Stimulated activated CD8-positive, alpha-beta memory T cell treated with anti-CD3 and anti-CD28 coated beads, Interleukin-15, amount 100 ng/mL, for 48 hours (primary cell): ENCODE data around the gene OSBP2.

Experiments used
- DNase-seq, 2 donors: peaks; one replicate each; pipeline ENCODE4 v3.0.0-alpha.2; 2020; ENCODE audit warnings: low read depth in 2 of 2

OSBP2 gene

DNA sequence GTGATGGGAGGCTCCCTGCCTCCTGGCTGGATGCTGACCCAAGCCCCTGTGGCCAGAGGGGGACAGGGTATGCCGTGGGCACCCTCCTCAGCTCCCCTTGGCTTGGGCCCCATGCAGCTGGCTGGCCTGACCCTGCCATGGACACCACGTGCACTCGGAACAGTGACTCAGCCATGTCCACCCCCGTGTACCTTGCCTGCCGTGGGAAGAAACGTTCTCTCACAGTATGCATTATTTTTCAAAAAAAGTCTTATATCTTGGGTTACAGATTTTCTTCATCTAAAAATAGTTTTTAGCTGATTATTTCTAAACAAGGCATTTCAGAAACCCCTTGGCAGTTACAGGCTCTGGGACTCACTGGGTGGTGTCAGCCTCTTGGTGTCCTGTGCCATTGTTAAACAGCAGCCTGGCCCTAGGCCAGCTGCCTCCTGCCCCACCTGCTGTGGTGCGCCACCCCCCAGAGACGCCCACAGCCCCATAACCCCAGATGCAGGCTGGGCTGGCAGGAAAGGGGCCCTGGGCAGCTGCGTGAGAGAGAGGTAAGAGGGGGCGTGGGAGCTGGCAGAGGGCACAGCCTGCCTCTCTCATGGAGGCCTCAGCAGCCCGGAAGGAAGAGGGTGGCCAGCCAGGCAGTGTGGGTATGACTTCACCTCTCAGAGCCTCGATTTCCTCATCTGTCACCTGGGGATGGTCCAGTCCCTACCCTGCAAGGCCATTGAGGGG, 174.2 kb downstream of the OSBP2 start:
- DNase-seq, result no peak

DNA sequence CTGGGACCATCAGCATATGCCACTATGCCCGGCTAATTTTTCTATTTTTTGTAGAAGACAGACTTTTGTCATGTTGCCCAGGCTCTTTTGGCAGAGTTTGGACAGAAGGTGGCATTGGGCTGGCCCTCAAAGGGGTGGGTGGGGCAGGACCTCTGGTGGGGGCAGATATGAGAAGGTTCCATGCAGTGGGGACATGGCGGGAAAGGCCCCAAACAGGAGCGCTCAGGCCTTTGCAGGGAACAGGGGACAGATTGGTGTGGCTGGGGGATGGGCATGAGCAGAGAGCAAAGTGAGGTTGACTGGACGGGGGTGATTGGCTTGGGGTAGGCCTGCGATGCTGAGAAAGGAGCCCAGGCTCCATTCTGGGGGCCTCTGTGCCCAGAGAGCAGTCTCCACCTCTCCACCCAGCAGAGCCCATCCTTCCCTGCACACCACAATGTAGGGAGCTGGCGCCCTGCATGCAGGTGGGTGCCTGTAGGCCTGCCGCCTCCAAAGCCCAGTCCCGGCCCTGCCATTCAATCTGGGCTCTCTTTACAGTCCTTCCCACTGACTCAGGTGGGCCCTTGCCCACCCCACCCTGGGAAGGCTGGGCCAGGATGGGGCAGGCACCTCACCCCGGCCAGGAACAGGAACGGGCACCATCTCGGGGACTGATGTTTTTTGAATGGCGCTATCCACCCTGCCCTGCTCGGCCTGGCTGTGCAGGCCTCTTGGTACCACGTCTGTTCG, 175.2 kb downstream of the OSBP2 start:
- DNase-seq, result no peak

DNA sequence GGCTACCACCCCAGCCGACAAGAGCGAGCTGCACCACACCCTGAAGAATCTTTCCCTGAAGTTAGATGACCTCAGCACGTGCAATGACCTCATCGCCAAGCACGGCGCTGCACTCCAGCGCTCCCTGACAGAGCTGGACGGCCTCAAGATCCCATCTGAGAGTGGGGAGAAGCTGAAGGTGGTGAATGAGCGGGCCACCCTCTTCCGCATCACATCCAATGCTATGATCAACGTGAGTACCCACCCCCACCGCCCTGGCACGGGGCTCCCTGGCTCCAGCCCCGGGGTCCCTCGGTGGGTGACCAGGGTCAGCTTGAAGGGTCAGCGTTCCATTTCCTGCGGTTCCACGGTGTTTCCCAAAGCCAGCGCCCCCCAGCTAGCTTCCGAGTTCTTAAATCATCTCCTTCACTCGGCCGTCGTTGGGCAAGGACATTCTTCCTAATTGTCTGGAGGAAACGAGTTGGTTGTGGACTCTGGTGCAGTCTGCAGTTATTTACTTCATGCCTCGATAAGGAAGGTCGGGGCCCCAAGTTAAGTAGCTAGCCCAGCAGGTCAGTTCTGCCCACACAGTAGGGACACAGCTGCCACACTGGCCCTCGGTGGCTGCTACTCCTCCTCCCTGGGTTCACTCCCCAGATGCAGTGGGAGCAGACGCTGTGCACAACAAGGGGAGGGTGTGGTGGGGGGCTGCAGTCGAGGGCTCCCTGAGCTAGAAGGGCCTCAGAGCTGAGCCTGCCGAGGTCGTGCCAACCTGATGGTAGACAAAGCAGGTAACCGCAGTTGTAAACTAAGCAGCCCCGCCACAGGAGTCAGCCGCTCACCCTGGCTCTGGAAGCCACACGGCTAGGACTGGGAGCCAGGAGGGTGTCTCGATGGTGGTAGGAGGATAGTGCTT, 176.0 kb downstream of the OSBP2 start:
- no peak for DNase-seq

DNA sequence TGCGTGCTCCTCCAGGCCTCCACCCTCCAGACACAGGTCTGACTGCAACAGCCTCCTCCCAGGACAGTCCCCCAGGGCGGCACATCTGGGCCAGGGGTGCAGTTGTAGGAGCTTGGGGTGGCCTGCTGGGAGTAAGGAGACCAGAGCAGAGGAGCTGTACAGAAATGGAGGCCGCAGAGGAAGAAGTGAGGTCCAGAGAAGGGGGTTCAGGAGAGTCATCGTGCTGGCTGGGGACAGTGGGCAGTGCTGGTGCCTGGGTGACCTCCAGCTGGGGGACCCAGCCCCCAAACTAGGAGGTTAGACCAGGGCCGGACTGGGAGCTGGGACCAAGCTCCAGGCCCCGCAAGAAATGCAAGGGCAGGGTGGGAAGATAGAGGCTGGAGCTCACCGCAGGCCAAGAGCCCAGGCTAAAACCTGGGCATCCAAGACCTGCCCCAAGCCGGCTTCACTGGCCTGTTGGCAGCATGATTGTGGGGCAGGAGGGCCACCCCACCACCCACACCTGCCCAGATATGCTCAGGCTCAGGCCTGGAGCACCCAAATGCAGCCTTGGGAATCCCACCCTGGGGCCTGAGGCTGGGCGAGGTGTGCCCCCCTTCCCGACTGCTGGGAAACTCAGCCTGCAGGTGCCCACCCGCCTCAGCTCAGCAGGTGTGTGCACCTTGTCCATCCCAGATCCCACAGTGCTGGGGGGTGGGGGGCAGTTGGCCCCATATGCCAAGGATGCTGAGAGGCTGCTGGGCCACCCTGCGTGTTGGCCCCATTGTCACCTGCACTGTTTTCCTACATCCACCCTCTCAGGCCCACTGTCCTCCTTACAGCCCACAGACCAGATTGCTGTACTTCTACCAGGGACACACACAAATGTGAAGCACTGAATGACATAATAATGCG, 177.0 kb downstream of the OSBP2 start:
- DNase-seq, result no peak

DNA sequence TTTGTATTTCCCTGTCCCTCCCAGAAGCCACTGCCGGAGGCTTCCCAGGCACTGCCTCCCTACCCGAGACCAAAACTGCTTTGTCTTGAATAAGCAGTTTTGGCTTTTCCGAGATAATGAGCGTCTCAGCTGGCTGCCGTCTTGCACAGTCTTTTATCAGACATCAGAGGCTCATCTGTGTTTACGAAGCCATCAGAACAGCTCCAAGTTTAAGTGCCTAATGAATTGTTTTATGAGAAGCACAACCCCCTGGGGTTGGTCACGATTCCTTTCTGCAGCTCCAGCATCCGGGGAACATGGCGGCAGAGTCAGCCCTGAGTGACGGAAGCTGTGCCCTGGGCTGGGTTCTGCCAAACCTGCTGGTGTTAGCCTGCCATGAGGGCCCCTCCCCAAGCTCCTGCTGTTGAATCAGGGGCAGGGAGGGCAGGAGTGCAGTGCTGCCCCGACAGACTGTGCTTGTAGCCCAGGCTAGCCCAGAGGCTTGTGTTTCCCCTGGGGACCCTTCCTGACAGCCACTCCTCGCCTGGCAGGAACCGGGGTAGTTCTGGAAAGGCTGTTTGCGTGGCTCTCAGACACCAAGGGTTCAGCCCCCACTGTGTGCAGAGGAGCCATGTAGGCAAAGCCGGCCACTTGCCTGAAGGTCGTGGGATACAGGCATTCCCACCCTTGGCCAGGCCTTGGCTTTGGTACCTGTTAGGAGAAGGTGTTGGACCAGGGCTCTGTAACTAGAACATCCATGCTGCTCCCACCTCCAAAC, 177.8 kb downstream of the OSBP2 start:
- no peak for DNase-seq

DNA sequence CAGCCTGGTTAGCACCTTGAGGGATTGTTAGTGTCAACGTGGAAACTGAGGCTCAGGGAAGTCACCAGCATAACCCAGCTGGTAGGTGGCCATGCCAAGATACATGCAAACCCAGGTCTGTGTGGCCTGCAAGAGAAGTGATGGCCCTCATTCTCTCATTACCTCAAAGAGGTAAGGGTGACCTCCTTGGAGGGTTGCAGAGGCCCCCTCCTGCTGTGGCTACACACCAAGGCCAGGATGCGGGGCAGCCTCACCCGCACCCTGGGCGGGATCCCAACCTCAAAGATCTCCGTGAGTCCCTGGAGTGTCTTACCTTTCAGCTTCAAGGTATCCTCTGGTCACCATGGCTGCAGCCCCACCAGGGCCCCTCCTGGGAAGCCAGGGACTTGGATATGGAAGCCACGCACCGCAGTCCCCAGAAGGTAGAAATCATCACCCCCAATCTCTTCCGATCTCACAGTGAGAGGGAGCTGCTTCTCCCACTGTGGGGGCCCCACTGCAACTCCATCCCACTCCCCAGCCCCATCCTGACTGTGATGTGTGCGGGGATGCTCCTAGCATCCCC, 178.5 kb downstream of the OSBP2 start:
- DNase-seq, result no peak

DNA sequence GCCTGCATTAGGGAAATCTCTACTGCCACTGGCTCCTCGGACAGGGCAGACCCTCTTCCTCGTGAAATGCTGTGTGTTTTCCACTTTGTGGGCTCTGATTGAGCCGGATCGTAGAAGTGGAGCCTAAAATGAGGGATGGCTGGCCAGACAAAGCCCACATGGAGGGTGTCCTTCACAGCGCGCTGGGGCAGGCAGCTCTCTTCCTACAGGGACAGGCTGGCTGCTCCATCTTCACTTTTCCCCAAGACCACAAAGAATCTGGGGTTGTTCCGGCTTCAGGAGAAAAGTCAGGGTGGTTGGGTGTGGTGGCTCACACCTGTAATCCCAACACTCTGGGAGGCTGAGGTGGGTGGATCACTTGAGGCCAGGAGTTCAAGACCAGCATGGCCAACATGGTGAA, 179.0 kb downstream of the OSBP2 start:
- no peak for DNase-seq

DNA sequence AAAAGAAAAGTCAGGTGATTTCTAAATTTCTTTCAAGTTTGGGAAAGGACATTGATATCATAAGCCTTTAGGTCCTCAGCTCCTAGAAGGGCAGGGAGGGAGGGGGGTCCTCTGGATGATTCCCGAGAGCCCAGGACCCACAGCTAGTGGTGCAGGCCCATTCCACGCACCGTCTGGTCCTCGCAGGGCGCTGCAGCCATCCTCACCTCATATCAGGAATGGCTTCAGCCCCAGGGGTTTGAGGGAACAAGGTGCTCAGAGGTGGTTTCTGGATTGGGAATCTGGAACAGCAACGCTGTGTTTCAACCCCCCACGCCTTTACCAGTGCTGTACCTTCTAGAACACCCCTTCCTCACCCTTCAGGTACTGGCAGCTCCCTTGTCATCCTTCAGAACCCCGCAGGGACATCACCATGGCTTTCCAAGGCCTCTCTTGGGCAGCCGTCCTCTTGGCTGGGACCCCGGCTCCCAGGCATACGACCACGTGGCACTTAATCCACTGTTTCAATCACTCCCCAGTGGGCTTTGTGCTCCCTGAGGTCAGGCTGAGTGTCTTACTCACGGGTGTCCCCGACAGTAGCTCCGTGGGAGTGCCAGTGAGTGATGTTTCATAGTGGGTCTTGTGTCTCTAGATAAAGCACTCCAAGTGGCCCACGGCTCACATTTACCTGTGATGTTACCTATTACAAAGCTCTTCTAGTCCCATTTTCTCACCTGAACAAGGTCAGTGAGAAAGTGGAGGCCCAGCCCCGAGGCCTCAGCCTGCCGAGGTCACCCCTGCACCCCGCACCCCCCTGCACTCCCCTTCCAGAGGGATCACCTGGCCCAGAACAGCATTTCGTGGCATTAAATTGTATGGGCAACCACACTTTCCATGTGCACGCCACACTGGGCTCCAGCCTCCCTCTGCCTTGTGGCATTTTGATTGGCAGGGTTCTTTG, 180.0 kb downstream of the OSBP2 start:
- DNase-seq, result no peak

DNA sequence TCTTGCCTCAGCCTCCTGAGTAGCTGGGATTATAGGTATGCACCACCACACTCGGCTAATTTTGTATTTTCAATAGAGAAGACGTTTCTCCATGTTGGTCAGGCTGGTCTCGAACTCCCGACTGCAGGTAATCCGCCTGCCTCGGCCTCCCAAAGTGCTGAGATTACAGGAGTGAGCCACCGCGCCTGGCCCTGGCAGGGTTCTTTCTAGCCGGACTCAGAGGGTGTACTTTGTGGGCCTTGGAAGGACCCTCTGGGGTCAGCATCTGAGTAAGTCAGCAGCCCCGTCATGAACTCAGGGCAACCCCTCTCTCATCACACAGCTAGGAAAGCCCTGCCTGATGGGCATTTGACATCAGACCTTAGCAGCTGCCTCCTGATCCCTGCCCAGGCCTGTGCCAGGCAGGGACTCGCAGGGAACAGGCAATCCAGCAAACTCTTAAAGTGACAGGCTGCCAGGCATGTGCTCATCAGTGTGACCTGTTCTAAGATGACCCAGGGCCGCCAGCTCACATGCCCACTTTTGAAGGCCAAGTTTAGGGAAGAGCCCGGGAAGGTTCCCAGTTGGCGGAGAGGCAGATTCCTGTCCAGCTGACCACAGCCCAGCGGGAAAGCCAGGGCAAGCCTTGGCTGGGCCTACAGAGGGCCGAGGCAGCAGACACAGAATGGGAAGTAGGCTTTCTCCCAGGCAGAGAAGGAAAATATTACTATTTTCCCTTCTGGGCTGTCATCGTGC, 181.0 kb downstream of the OSBP2 start:
- DNase-seq, result no peak

DNA sequence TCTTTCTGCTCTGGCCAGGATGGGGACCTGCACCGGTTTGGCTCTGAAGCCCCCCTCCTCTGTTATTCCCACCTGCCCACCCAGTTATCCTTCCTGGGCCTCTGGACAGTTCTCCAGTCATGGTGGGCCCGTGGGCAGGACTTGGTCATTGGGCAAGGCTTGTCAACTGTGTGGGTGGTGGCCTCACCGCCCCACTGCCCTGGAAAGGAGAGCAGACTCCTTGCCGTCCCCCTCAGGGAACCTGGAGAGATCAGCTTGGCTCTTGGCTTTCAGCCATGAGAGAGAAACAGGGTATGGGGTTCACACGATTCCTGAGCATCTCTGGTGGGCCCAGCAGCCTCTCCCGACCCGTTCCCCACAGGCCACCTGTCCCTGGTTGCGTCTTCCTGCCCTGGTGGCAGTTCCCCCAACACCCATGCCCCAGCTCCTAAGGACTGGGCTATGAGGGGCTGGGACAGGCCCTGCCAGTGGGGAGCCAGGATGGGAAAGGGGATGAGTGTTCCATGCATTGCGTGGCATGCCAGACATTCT, 181.6 kb downstream of the OSBP2 start:
- DNase-seq, result no peak

DNA sequence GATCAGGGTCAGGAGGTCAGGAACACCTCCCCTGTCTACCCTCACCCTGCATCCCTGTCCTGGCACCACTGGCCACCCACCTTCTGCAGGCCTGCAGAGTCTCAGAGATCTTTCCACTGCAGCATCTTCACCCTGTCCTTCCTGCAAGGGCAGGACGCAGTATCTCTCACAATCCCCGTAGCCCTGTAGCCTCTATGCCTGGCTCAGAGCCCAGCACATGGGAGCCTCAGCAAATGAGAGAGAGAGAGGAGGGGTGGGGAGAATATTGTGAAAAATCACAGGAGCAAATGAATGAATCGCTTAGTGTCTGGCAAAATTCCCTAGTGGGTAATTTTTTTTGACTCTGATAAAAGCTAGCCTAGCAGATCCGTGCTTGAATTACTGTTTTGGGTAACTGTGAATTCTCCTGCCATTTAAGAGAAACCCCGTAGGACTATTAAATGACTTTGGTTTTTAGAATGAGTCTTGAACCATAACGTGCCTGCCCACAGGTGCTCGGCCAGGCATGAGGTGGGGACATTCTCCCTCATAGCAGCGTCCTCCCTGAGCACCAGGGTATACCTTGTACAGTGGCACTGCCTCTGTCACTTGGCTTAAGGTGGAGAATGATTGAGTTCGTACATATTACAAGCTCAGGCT, 182.4 kb downstream of the OSBP2 start:
- no peak for DNase-seq

DNA sequence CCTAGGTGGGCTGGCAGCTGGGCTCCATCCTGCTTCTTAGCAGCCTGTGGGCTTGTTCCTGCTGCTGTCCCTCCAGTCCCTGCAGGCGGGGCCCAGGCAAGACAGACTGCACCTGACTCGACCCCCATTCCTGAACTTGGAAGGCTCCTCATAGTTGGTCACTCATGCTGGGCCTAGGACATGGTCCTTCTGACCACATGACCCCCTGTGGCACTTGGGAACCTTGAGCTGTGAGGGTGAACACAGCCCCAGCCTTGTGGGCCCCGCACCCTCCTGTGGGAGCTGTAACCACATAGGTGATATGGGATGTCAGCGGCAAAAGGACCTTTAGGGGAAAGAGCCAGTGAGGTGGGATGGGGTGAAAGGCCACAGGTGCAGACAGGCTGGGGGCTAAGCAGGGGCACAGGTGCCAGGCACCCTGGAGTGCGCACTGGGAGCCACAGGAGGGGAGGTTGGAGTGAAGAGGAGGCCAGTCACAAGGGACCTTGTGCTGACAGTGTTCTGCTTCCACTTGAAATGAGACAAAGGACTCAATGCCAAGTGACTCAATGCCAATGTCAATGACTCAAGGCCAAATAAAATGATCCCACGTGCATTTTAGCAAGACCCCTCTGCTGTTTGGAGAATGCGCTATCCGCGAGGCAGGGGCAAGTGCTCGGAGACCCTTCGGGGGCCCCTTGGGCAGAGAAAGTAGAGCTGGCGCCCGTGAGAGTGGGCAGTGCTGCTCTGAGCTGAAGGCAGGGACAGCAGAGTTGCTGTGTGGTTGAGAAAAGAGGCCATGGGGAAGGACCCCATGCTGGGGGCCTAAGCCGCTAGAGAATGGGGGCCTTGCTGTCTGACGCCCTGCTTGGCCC, 183.2 kb downstream of the OSBP2 start:
- DNase-seq, result no peak

DNA sequence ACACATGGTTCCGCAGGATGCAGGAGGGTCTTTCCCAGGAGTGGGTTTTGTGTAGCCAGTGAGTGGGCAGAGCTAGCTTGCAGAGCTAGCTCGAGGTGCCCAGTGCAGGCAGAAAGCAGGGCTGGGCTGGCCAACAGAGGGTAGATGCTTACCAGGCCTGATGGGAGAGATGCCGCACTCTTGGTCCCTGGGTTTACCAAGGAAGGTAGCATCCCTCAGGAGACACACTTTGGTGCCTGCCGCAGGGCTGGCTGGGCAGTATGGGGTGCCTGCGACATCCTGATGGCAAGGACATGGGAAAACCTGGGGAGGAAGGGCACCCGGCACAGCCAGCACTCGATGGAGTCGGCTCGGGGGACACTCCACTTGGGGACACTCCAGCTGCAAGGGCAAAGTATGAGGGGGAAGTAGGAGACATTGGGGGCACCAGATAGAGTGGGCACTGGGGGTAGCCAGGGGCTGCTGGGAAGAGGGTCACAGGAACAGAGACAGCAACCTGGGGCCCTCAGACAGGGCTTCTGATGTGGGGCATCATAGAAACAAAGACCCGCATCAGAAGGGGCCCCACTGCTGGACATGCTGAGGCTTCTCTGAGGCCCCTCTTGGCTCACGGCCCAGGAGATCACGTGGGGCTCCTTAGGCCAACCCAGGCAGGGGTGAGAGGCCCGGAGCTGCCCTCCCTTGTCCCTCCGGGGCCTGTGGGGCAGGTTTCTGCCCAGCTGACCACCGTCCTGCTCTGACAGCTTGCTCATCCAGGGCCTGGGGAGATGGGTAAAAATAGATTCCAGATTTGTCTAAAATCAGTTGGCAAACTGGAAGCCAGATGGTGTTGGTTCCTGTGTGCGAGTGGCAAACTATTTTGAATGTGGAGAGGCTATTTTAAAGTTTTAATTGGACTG, 184.1 kb downstream of the OSBP2 start:
- no peak for DNase-seq

DNA sequence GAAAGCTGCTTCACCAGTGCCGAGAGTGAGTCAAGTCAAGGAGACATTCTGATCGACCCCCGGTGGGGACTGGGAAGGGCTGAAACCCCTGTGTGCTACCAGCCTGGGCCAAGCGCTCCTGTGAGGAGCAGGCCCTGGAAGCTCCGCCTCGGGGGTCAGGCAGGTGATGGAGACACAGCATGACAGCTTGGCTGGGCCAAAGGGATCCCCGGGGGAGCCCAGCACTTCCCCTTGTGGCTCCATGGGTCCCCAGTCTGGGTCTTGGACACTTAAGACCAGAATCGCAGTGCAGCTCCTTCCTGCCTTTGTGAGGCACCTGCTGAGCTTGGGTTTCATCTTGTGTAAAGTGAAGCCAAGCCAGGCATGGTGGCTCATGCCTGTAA, 184.7 kb downstream of the OSBP2 start:
- no peak for DNase-seq

DNA sequence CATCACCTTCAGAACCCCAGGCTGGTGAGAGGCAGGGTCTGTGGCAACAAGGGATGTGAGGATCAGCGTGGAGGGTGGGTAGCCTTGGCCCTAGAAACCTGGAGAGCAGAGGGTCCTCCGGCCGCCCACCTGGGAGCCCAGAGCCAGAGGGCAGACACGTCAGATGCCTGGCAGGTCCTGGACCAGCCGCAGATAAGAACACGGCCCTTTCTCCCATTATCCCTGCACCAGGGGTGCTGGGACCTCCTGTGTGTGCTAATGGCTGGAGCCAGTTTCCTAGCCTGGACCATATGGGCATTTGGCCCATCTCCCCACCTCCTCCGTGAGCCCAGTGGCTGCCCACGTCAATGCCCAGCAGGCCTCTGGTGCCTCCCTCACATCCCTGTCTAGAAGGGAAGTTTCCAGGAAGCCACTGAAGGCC, 185.5 kb downstream of the OSBP2 start:
- DNase-seq, result no peak

DNA sequence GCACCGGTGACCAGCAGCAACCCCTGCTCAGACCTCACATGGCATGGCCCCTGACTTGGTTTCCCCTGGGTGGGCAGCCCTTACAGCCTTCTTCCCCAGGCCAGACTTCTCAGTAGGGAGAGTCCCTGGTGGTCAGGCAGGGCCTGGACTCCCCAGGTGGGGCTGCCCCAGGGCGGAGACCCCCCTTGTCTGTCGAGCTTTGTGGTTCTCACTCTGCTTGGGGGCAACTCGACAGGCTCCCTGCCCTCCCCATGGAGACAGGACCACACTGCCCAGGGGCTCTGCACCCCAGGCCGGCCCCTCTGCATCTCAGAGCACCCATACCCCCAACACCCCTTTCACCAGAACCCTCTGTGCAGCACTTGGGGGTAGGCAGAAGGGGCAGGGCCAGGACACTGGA, 186.2 kb downstream of the OSBP2 start:
- no peak for DNase-seq
